Measurements from ENCODE around the gene MSMB.

MSMB gene

GRCh38 chr10:46042527-46042926 is 3.5 kb downstream of the MSMB start:
- no peak overlapping the region for H3K27ac ChIP-seq (ENCODE audit: extremely low read depth, low read depth, low read length)
- no peaks in the 10 kb centered on the region for H3K36me3 ChIP-seq (ENCODE audit: control insufficient read depth in 2 of 2, insufficient read depth in 1 of 2, low read length in 2 of 2)
- CTCF ChIA-PET, result no interaction called here
- no peaks in the 10 kb centered on the region for H3K9me3 ChIP-seq (ENCODE audit: control insufficient read depth, insufficient read depth, low read depth, low read length)
- POLR2A ChIA-PET, result no interaction called here
- TF ChIP-seq ZNF24 (tag by site-specific recombination; IDR thresholded peaks at IDR 0.05) (no peak), BCL11B (tag by site-specific recombination; IDR thresholded peaks at IDR 0.05; ENCODE audit: low read depth) (no peak), PRDM10 (tag by site-specific recombination; IDR thresholded peaks at IDR 0.05) (no peak), ZNF621 (tag by site-specific recombination; IDR thresholded peaks at IDR 0.05) (no peak), KLF8 (tag by site-specific recombination; IDR thresholded peaks at IDR 0.05) (no peak), PRDM2 (tag by site-specific recombination; IDR thresholded peaks at IDR 0.05; ENCODE audit: borderline replicate concordance) (no peak), ZBTB21 (tag by site-specific recombination; IDR thresholded peaks at IDR 0.05) (no peak), ZNF324 (tag by site-specific recombination; IDR thresholded peaks at IDR 0.05) (no peak), ZNF426 (tag by site-specific recombination; IDR thresholded peaks at IDR 0.05) (no peak), ZNF558 (tag by site-specific recombination; IDR thresholded peaks at IDR 0.05) (no peak)
- H3K4me1 ChIP-seq (ENCODE audit: control insufficient read depth, insufficient read depth, low read length), result no peaks in the 10 kb centered on the region
- H3K4me3 ChIP-seq (ENCODE audit: low read depth, low read length), result no peak overlapping the region

- no peak for TF ChIP-seq ZSCAN16 (tag by site-specific recombination; IDR thresholded peaks at IDR 0.05)
- no peak for TF ChIP-seq ZNF510 (tag by site-specific recombination; IDR thresholded peaks at IDR 0.05; ENCODE audit: insufficient replicate concordance)
- TF ChIP-seq ZNF266 (tag by site-specific recombination; IDR thresholded peaks at IDR 0.05; ENCODE audit: low read depth), result no peak
- no peak for TF ChIP-seq ZNF830 (tag by site-specific recombination; IDR thresholded peaks at IDR 0.05; ENCODE audit: low read depth)
- no peak for TF ChIP-seq ZNF555 (tag by site-specific recombination; conservative IDR thresholded peaks at IDR 0.05)
- no peak for TF ChIP-seq ZNF175 (tag by site-specific recombination; IDR thresholded peaks at IDR 0.05)
- TF ChIP-seq BCL11B (tag by site-specific recombination; IDR thresholded peaks at IDR 0.05; ENCODE audit: low read depth), result no peak
- no peak for TF ChIP-seq MEIS1 (CRISPR knock-in tag; IDR thresholded peaks at IDR 0.05; ENCODE audit: borderline replicate concordance)
- ChIA-PET POLR2A (no interaction called here), CTCF (no interaction called here)
- no peaks in the 10 kb centered on the region for H3K36me3 ChIP-seq (ENCODE audit: control insufficient read depth in 2 of 2, insufficient read depth in 1 of 2, low read length in 2 of 2)
- no peak overlapping the region for H3K27ac ChIP-seq (ENCODE audit: extremely low read depth, low read depth, low read length)
- no peak overlapping the region for H3K4me3 ChIP-seq (ENCODE audit: low read depth, low read length)
- no peaks in the 10 kb centered on the region for H3K4me1 ChIP-seq (ENCODE audit: control insufficient read depth, insufficient read depth, low read length)
- no peaks in the 10 kb centered on the region for H3K9me3 ChIP-seq (ENCODE audit: control insufficient read depth, insufficient read depth, low read depth, low read length)
These were observed 6.1 kb downstream of the MSMB start for GRCh38 chr10:46040004-46040403.
